HEK293 (cell line): ENCODE results near the gene SH2B2.

Experiments used
- CTCF ChIA-PET: fragments of 350-600 bp; formaldehyde crosslinking; extraction: SDS; loops from one replicate; lab custom pipeline; 2021; ENCODE audit warnings: antibody characterized with exemption; lab: Yijun Ruan, JAX
- POLR2A ChIA-PET: fragments of 300-600 bp; formaldehyde crosslinking; extraction: SDS; loops from one replicate; lab custom pipeline; 2020; ENCODE audit warnings: antibody characterized with exemption, inconsistent platforms; lab: Yijun Ruan, JAX
- H3K27ac ChIP-seq: fragments of 200-500 bp; sonication (Bioruptor generic); 2 replicates; pipeline ENCODE4 v1.5.1; 2014; ENCODE audit warnings: low read depth, low read length, control low read depth, inconsistent platforms; ENCODE audit errors: extremely low read depth
- H3K36me3 ChIP-seq, 2 experiments: fragments of 200-500 bp in 1 of 2; sonication (Bioruptor generic) in 1 of 2; 1 replicate in 1 of 2; 2 replicates in 1 of 2; pipeline ENCODE4 v1.5.1; 2014 to 2017; ENCODE audit warnings: inconsistent platforms in 2 of 2, low read length in 2 of 2; ENCODE audit not compliant: control insufficient read depth in 2 of 2, insufficient read depth in 1 of 2
- H3K4me1 ChIP-seq: fragments of 200-500 bp; sonication (Bioruptor generic); 2 replicates; pipeline ENCODE4 v1.5.1; 2014; ENCODE audit warnings: mild to moderate bottlenecking, low read length, inconsistent platforms; ENCODE audit not compliant: control insufficient read depth, insufficient read depth
- H3K4me3 ChIP-seq: 2 replicates; pipeline ENCODE4 v1.5.1; 2011; ENCODE audit warnings: low read depth, mild to moderate bottlenecking, control low read depth, low read length, moderate library complexity
- H3K9me3 ChIP-seq: fragments of 200-500 bp; sonication (Bioruptor generic); 2 replicates; pipeline ENCODE4 v1.5.1; 2014; ENCODE audit warnings: low read depth, low read length, inconsistent platforms; ENCODE audit not compliant: control insufficient read depth, insufficient read depth
- EGR2 ChIP-seq: fragments of 450-650 bp; formaldehyde crosslinking; IDR thresholded peaks from 2 replicates; pipeline ENCODE4 v1.5.1; 2016; ENCODE audit warnings: low read depth, missing biosample characterization, missing genetic modification characterization
- GFI1B ChIP-seq: fragments of 450-650 bp; formaldehyde crosslinking; IDR thresholded peaks from 2 replicates; pipeline ENCODE4 v1.5.1; 2016; ENCODE audit warnings: missing biosample characterization, missing genetic modification characterization
- HOXA7 ChIP-seq: sonication (generic); formaldehyde crosslinking; IDR thresholded peaks from 2 replicates; pipeline ENCODE4 v1.8.1; 2022; ENCODE audit warnings: missing genetic modification reagents, borderline replicate concordance
- HOXC10 ChIP-seq: sonication (generic); formaldehyde crosslinking; IDR thresholded peaks from 2 replicates; pipeline ENCODE4 v1.8.1; 2023; ENCODE audit warnings: mild to moderate bottlenecking, missing genetic modification reagents
- IKZF3 ChIP-seq: fragments of 450-650 bp; IDR thresholded peaks from 2 replicates; pipeline ENCODE4 v1.5.0; 2018; ENCODE audit warnings: missing biosample characterization, mild to moderate bottlenecking, missing genetic modification characterization, moderate library complexity
- RBAK ChIP-seq: fragments of 450-650 bp; formaldehyde crosslinking; IDR thresholded peaks from 2 replicates; pipeline ENCODE4 v1.5.1; 2016; ENCODE audit warnings: missing biosample characterization, missing genetic modification characterization
- YY1 ChIP-seq: fragments of 450-650 bp; formaldehyde crosslinking; IDR thresholded peaks from 2 replicates; pipeline ENCODE4 v1.5.1; 2018; ENCODE audit warnings: missing biosample characterization, missing genetic modification characterization
- ZBTB48 ChIP-seq: fragments of 450-650 bp; formaldehyde crosslinking; IDR thresholded peaks from 2 replicates; pipeline ENCODE4 v1.5.1; 2016; ENCODE audit warnings: missing biosample characterization, missing genetic modification characterization
- ZFHX2 ChIP-seq: fragments of 450-650 bp; formaldehyde crosslinking; conservative IDR thresholded peaks from 2 replicates; pipeline ENCODE4 v1.5.1; 2016; ENCODE audit warnings: missing biosample characterization, missing genetic modification characterization
- ZNF211 ChIP-seq: fragments of 450-650 bp; formaldehyde crosslinking; IDR thresholded peaks from 2 replicates; pipeline ENCODE4 v1.5.1; 2016; ENCODE audit warnings: low read depth, missing biosample characterization, missing genetic modification characterization
- ZNF223 ChIP-seq: fragments of 450-650 bp; formaldehyde crosslinking; IDR thresholded peaks from 2 replicates; pipeline ENCODE4 v1.5.1; 2016; ENCODE audit warnings: missing biosample characterization, missing genetic modification characterization
- ZNF350 ChIP-seq: fragments of 450-650 bp; formaldehyde crosslinking; IDR thresholded peaks from 2 replicates; pipeline ENCODE4 v1.5.0; 2017; ENCODE audit warnings: missing biosample characterization, mild to moderate bottlenecking, missing genetic modification characterization
- ZNF37A ChIP-seq: fragments of 450-650 bp; IDR thresholded peaks from 2 replicates; pipeline ENCODE4 v1.5.1; 2018; ENCODE audit warnings: missing biosample characterization, missing genetic modification characterization
- ZNF391 ChIP-seq: fragments of 450-650 bp; formaldehyde crosslinking; IDR thresholded peaks from 2 replicates; pipeline ENCODE4 v1.5.1; 2016; ENCODE audit warnings: low read depth, missing biosample characterization, missing genetic modification characterization, borderline replicate concordance
- ZNF473 ChIP-seq: fragments of 450-650 bp; formaldehyde crosslinking; IDR thresholded peaks from 2 replicates; pipeline ENCODE4 v1.5.1; 2017; ENCODE audit warnings: missing biosample characterization, missing genetic modification characterization
- ZNF514 ChIP-seq: fragments of 450-650 bp; formaldehyde crosslinking; IDR thresholded peaks from 2 replicates; pipeline ENCODE4 v1.5.1; 2016; ENCODE audit warnings: missing biosample characterization, missing genetic modification characterization
- ZNF654 ChIP-seq: fragments of 450-650 bp; formaldehyde crosslinking; IDR thresholded peaks from 2 replicates; pipeline ENCODE4 v1.5.1; 2016; ENCODE audit warnings: low read depth, missing biosample characterization, missing genetic modification characterization
- ZNF658 ChIP-seq: fragments of 450-650 bp; formaldehyde crosslinking; IDR thresholded peaks from 2 replicates; pipeline ENCODE4; 2016; ENCODE audit warnings: missing biosample characterization, missing genetic modification characterization
- ZNF670 ChIP-seq: fragments of 450-650 bp; formaldehyde crosslinking; IDR thresholded peaks from 2 replicates; pipeline ENCODE4 v1.5.1; 2016; ENCODE audit warnings: missing biosample characterization, missing genetic modification characterization, low read depth
- TF ChIP-seq, protein P1 (sequence below): fragments of 450-650 bp; formaldehyde crosslinking; optimal IDR thresholded peaks from 2 replicates; pipeline ENCODE3; 2016; ENCODE audit warnings: missing biosample characterization, mild to moderate bottlenecking, missing genetic modification characterization
- TF ChIP-seq, protein P2 (sequence below): fragments of 450-650 bp; IDR thresholded peaks from 2 replicates; pipeline ENCODE4 v1.5.1; 2018; ENCODE audit warnings: missing biosample characterization, mild to moderate bottlenecking, missing genetic modification characterization
- TF ChIP-seq, protein P3 (sequence below): fragments of 450-650 bp; formaldehyde crosslinking; IDR thresholded peaks from 2 replicates; pipeline ENCODE4 v1.5.1; 2017; ENCODE audit warnings: missing biosample characterization, missing genetic modification characterization
- TF ChIP-seq, protein P4 (sequence below): fragments of 450-650 bp; formaldehyde crosslinking; IDR thresholded peaks from 2 replicates; pipeline ENCODE4 v1.5.1; 2016; ENCODE audit warnings: missing biosample characterization, missing genetic modification characterization
- TF ChIP-seq, protein P5 (sequence below): sonication (generic); formaldehyde crosslinking; IDR thresholded peaks from 2 replicates; pipeline ENCODE4 v1.8.1; 2022; ENCODE audit warnings: mild to moderate bottlenecking, moderate library complexity, missing genetic modification reagents

SH2B2 gene

DNA sequence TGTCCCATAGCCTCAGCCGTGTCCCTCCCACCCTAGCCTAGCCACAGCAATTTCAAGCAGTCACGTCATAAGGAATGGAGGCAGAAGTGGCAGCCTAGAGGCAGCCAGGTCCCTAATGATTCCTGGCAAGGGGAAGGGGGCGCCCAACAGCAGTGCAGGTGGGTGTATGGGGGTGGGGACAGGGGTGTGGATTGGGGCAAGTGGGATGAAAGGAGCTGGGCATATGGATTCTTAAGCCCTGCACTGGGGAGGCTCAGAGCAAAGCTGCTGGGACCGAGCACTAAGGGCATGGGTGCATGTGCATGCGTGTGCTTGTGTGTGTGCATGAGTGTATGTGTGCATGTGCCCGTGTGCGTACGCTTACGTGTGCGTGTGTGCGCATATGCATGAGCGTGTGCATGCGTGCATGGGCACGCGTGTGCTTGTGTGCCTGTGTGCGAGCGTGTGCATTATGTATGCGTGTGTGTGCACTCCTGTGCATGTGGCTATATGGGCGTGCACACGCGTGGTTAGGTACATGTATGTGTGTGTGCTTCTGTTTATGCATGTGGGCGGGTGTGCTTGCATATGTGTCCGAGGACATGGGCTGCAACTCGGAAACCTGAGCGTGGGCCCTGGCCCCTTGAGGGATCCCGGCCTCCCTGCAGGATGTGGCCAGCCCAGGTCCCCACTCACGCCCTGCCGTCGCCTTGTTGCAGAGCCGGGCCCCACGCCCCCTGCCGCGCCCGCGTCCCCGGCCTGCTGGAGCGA lies 34.1 kb downstream of the SH2B2 start:
- Histone ChIP-seq H3K36me3 (no peaks in the 10 kb centered on the region; a peak in 1 of 3 replicates), H3K9me3 (no peaks in the 10 kb centered on the region), H3K27ac (no peak overlapping the region), H3K4me3 (no peak overlapping the region), H3K4me1 (no peaks in the 10 kb centered on the region)
- POLR2A ChIA-PET: no interaction called here
- TF ChIP-seq ZNF473 (tag by site-specific recombination) (no peak), YY1 (tag by site-specific recombination) (no peak), EGR2 (0 out of 2 replicates have a peak, but pooled peaks have one; percentile 27), ZNF211 (tag by site-specific recombination) (no peak), GFI1B (tag by site-specific recombination) (no peak), ZFHX2 (tag by site-specific recombination) (0 out of 2 replicates have a peak, but pooled peaks have one; percentile 31)
- TF ChIP-seq, protein P1, sequence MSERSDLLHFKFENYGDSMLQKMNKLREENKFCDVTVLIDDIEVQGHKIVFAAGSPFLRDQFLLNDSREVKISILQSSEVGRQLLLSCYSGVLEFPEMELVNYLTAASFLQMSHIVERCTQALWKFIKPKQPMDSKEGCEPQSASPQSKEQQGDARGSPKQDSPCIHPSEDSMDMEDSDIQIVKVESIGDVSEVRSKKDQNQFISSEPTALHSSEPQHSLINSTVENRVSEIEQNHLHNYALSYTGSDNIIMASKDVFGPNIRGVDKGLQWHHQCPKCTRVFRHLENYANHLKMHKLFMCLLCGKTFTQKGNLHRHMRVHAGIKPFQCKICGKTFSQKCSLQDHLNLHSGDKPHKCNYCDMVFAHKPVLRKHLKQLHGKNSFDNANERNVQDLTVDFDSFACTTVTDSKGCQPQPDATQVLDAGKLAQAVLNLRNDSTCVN (tag by site-specific recombination): peak; percentile 18
- CTCF ChIA-PET: no interaction called here

DNA sequence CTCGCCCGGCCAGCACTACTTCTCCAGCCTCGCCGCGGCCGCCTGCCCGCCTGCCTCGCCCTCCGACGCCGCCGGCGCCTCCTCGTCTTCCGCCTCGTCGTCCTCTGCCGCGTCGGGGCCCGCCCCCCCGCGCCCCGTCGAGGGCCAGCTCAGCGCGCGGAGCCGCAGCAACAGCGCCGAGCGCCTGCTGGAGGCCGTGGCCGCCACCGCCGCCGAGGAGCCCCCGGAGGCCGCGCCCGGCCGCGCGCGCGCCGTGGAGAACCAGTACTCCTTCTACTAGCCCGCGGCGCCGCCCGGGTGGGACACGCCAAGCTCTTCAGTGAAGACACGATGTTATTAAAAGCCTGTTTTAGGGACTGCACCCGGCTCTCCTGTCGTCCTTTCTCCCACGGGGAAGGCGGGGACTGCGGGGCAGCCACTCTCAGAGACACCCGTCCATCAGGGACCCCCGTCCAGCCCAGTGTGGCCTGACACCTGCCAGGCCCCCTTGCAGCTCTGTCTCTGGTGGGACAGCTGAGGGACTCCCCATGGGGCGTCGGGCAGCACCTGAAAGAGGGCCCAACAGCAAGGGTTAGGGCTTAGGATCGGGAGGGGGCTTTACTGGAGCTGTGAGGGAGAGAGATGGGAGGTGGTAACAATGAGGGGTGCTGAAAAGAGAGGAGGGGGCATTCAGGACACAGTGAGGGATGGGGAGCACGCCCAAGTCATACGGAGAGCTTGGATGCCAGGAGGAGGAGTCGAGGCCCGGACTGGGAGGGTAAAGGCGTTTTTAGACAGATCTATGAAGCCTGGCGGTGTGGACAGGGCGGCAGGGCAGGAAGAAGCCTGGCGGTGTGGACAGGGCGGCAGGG lies 34.9 kb downstream of the SH2B2 start:
- CTCF ChIA-PET: no interaction called here
- POLR2A ChIA-PET: no interaction called here
- TF ChIP-seq, protein P2, sequence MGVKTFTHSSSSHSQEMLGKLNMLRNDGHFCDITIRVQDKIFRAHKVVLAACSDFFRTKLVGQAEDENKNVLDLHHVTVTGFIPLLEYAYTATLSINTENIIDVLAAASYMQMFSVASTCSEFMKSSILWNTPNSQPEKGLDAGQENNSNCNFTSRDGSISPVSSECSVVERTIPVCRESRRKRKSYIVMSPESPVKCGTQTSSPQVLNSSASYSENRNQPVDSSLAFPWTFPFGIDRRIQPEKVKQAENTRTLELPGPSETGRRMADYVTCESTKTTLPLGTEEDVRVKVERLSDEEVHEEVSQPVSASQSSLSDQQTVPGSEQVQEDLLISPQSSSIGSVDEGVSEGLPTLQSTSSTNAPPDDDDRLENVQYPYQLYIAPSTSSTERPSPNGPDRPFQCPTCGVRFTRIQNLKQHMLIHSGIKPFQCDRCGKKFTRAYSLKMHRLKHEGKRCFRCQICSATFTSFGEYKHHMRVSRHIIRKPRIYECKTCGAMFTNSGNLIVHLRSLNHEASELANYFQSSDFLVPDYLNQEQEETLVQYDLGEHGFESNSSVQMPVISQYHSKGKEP: no peak
- no peak for TF ChIP-seq ZNF37A (tag by site-specific recombination)
- TF ChIP-seq ZNF658 (tag by site-specific recombination): no peak
- TF ChIP-seq, protein P3, sequence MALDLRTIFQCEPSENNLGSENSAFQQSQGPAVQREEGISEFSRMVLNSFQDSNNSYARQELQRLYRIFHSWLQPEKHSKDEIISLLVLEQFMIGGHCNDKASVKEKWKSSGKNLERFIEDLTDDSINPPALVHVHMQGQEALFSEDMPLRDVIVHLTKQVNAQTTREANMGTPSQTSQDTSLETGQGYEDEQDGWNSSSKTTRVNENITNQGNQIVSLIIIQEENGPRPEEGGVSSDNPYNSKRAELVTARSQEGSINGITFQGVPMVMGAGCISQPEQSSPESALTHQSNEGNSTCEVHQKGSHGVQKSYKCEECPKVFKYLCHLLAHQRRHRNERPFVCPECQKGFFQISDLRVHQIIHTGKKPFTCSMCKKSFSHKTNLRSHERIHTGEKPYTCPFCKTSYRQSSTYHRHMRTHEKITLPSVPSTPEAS (tag by site-specific recombination): no peak
- TF ChIP-seq ZBTB48 (tag by site-specific recombination): no peak
- no peak for TF ChIP-seq RBAK (tag by site-specific recombination)
- TF ChIP-seq ZNF350: no peak
- TF ChIP-seq ZNF223 (tag by site-specific recombination): no peak
- no peak for TF ChIP-seq ZNF670 (tag by site-specific recombination)
- TF ChIP-seq ZNF654 (tag by site-specific recombination): no peak
- TF ChIP-seq ZNF514: no peak
- TF ChIP-seq, protein P4, sequence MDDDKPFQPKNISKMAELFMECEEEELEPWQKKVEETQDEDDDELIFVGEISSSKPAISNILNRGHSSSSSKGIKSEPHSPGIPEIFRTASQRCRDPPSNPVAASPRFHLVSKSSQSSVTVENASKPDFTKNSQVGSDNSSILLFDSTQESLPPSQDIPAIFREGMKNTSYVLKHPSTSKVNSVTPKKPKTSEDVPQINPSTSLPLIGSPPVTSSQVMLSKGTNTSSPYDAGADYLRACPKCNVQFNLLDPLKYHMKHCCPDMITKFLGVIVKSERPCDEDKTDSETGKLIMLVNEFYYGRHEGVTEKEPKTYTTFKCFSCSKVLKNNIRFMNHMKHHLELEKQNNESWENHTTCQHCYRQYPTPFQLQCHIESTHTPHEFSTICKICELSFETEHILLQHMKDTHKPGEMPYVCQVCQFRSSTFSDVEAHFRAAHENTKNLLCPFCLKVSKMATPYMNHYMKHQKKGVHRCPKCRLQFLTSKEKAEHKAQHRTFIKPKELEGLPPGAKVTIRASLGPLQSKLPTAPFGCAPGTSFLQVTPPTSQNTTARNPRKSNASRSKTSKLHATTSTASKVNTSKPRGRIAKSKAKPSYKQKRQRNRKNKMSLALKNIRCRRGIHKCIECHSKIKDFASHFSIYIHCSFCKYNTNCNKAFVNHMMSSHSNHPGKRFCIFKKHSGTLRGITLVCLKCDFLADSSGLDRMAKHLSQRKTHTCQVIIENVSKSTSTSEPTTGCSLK (tag by site-specific recombination): no peak
- no peak for TF ChIP-seq IKZF3
- no peak for TF ChIP-seq HOXC10 (CRISPR knock-in tag)
- no peak for TF ChIP-seq HOXA7 (CRISPR knock-in tag)
- TF ChIP-seq ZNF391 (tag by site-specific recombination): no peak
- TF ChIP-seq, protein P5, sequence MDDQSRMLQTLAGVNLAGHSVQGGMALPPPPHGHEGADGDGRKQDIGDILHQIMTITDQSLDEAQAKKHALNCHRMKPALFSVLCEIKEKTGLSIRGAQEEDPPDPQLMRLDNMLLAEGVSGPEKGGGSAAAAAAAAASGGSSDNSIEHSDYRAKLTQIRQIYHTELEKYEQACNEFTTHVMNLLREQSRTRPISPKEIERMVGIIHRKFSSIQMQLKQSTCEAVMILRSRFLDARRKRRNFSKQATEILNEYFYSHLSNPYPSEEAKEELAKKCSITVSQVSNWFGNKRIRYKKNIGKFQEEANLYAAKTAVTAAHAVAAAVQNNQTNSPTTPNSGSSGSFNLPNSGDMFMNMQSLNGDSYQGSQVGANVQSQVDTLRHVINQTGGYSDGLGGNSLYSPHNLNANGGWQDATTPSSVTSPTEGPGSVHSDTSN: no peak

More for the DNA sequence above, 34.9 kb downstream of the SH2B2 start:
- no peaks in the 10 kb centered on the region for H3K36me3 ChIP-seq
- H3K27ac ChIP-seq: no peak overlapping the region
- no peak overlapping the region for H3K4me3 ChIP-seq
- no peaks in the 10 kb centered on the region for H3K9me3 ChIP-seq
- H3K4me1 ChIP-seq: no peaks in the 10 kb centered on the region
